Measurements from ENCODE around the gene GAPVD1. TPM values are rescaled to one million over a fixed set of nuclear protein-coding genes. Genes with fewer than 3 reads are reported as not detected.

GAPVD1 gene
- total RNA-seq, 2 donors from 2014 or later: 34.4 to 50.1 TPM

- H3K4me1 ChIP-seq (replicated peaks): peaks cover 4% of the 10 kb centered on the region
Measured at GRCh38 chr9:125238127-125238914, 23.3 kb upstream of the GAPVD1 start.

GRCh38 chr9:125238915-125239446, 22.6 kb upstream of the GAPVD1 start:
- whole genome bisulfite sequencing: 90% methylated on average over 14 of the region's 14 CpGs
- no peak overlapping the region for H3K27ac ChIP-seq
- peaks cover 4% of the 10 kb centered on the region for H3K4me1 ChIP-seq (replicated peaks)
- H3K36me3 ChIP-seq: peaks cover 5 to 25% of the 10 kb centered on the region in 2 donors
- peak overlapping the region; percentile 85 to 93 for H3K4me3 ChIP-seq
- TF ChIP-seq POLR2AphosphoS5 (IDR thresholded peaks at IDR 0.05): no peak
- no peak for TF ChIP-seq CTCF (IDR thresholded peaks at IDR 0.05)
- TF ChIP-seq POLR2A (IDR thresholded peaks at IDR 0.05): no peak
- no peaks in the 10 kb centered on the region for H3K27me3 ChIP-seq (replicated peaks; ENCODE audit: insufficient read depth)
- no peaks in the 10 kb centered on the region for H3K9me3 ChIP-seq
- DNase-seq (ENCODE audit: low spot score): no peak
- intact Hi-C loops (cut with DNase I): no loop called here

More at GRCh38 chr9:125238127-125238914, 23.3 kb upstream of the GAPVD1 start:
- no peak for TF ChIP-seq POLR2A (IDR thresholded peaks at IDR 0.05)
- no peak for TF ChIP-seq CTCF (IDR thresholded peaks at IDR 0.05)
- no peak for TF ChIP-seq POLR2AphosphoS5 (IDR thresholded peaks at IDR 0.05)
- Histone ChIP-seq H3K27me3 (replicated peaks; ENCODE audit: insufficient read depth) (no peaks in the 10 kb centered on the region), H3K9me3 (no peaks in the 10 kb centered on the region), H3K27ac (no peak overlapping the region), H3K4me3 (peak overlapping the region in 1 of 2 donors; percentile 85), H3K36me3 (peaks cover 5 to 25% of the 10 kb centered on the region in 2 donors)
- intact Hi-C loops (cut with DNase I): no loop called here
- 80% methylated on average over 7 of the region's 7 CpGs for WGBS
- DNase-seq (ENCODE audit: low spot score): no peak

- Histone ChIP-seq H3K4me3 (peak overlapping the region; percentile 85 to 93), H3K4me1 (replicated peaks) (peaks cover 4% of the 10 kb centered on the region), H3K36me3 (peaks cover 5 to 25% of the 10 kb centered on the region in 2 donors), H3K9me3 (no peaks in the 10 kb centered on the region), H3K27me3 (replicated peaks; ENCODE audit: insufficient read depth) (no peaks in the 10 kb centered on the region), H3K27ac (peak overlapping the region; percentile 80 to 88)
- TF ChIP-seq CTCF (IDR thresholded peaks at IDR 0.05): no peak
- TF ChIP-seq POLR2AphosphoS5 (IDR thresholded peaks at IDR 0.05): no peak
- no peak for TF ChIP-seq POLR2A (IDR thresholded peaks at IDR 0.05)
- 17% methylated on average over 8 of the region's 8 CpGs for WGBS
- intact Hi-C loops (cut with DNase I): loop anchor here (10.0 kb wide), 1 partner anchor 105 kb away; no protein-coding TSS in a partner anchor
- no peak for DNase-seq (ENCODE audit: low spot score)
Measured at GRCh38 chr9:125239631-125240597, 21.7 kb upstream of the GAPVD1 start.

- Histone ChIP-seq H3K9me3 (no peaks in the 10 kb centered on the region), H3K4me3 (peak overlapping the region; percentile 85 to 93), H3K4me1 (replicated peaks) (peaks cover 4% of the 10 kb centered on the region), H3K27me3 (replicated peaks; ENCODE audit: insufficient read depth) (no peaks in the 10 kb centered on the region), H3K27ac (peak overlapping the region; percentile 80 to 88), H3K36me3 (peaks cover 5 to 22% of the 10 kb centered on the region in 2 donors)
- TF ChIP-seq CTCF (IDR thresholded peaks at IDR 0.05) (no peak), POLR2A (IDR thresholded peaks at IDR 0.05) (no peak), POLR2AphosphoS5 (IDR thresholded peaks at IDR 0.05) (no peak)
- under 1% methylated on average over 33 of the region's 33 CpGs for WGBS
- no peak for DNase-seq (ENCODE audit: low spot score)
- intact Hi-C loops (cut with DNase I): loop anchor here (10.0 kb wide), 1 partner anchor 104 kb away; no protein-coding TSS in a partner anchor
Measured at GRCh38 chr9:125240649-125240999, 21.0 kb upstream of the GAPVD1 start.
